Activated T-cell treated with anti-CD3 and anti-CD28 coated beads for 48 hours (primary cell): ENCODE results near the gene ARAF.
"Not testable (repeated sequence)": the region's sequence is repeated elsewhere in the genome, so short reads cannot be mapped to it uniquely, and the experiment has no call there.

ENCODE experiments used
- DNase-seq: peaks from one replicate; pipeline ENCODE4 v3.0.0-alpha.2; 2020; ENCODE audit warnings: low read depth

Gene ARAF

DNA sequence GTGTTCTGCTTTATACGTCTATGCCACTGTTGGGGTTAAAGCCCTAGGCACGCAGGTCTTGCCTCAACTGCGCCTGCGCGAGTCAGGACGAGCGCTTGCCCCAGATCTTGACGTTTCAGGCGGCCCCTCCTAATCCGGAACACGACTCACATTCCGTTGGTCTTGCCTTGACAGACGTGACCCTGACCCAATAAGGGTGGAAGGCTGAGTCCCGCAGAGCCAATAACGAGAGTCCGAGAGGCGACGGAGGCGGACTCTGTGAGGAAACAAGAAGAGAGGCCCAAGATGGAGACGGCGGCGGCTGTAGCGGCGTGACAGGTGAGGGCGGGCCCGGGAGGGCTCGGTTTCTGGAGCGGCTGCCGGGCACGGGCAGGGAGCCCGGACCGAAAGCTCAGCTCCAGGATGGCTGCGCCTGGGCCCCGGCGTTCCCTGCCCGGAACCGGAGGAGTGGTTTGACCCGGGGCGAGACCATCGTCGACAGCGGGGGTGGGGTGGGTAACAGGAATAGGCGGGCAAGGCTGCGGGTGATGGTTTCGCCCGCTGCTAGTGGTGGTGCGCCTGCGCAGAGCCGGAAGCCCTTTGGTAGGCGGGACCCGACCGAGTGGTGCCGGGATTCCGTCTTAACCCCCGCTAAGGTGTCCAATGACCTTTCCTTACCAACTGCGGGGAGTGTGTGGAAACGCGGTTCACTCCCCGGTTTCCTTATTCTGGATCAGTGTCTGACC, at the start of gene ARAF:
Gene ARAF (plus strand): TSS at position 272 of the 725 bp plus-strand sequence. CDS start 1,763 bp downstream, outside the sequence.
- DNase-seq: peak; percentile 89

DNA sequence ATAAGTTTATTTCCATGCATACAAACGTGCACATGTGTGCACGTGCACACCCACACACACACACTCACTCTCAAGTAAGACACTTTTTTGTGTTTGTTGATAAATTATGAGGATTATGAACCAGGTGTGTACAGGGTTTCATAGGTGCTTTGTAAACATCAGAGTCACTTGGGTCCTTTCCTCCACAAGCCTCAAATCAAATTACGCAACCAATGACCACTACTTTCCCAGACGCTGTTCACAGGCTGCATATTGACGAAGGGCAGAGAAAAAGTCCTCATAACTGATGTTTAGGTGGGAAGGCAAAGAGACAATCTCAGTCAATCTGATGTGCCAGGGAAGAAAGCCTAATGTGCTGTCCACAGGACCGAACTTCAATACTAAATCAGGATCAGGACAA, 48.6 kb upstream of the ARAF start:
- not testable (repeated sequence) for DNase-seq

DNA sequence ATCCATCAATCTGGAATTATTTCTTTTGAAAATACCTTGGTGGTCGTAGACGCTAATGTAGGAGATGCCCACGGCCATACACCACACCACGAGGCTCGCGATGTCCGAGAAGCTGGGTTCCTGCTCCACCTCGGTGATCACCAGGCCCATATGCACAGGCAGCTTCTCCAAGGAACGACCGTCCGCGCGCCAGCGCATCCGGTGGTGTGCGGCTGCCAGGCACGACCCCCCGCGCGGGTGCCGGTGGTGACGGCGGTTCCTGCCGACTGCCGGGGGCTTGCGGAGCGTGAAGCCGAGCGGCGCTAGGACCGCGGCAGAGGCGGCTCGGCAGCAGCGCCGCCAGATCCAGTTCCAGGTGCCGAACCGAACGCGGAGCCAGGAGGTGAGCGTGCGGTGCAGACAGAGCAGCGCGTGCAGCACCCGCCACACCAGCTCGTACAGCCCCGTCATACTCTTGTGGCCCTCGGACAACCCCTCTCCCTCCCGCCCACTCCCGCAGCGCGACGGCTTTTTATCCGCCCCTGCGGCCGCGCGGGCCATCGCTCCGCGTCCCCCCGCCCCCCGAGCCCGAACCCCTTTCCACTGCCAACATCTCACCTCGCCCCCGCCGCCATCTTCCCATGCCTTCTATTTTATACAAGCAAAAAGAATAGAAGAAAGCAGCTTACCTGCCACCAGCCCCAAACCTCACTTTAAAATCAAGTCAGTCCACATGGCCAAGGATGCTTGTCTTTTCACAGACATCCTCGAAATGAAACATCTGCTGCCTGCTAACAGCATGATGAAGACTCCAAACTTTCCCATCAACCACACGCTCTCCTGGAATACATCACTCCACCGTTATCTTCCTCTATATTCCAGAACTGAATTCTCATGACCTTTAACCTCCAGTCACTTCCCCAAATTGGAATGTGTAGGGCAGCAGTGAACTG, 47.7 kb upstream of the ARAF start:
- DNase-seq: not testable (repeated sequence)

DNA sequence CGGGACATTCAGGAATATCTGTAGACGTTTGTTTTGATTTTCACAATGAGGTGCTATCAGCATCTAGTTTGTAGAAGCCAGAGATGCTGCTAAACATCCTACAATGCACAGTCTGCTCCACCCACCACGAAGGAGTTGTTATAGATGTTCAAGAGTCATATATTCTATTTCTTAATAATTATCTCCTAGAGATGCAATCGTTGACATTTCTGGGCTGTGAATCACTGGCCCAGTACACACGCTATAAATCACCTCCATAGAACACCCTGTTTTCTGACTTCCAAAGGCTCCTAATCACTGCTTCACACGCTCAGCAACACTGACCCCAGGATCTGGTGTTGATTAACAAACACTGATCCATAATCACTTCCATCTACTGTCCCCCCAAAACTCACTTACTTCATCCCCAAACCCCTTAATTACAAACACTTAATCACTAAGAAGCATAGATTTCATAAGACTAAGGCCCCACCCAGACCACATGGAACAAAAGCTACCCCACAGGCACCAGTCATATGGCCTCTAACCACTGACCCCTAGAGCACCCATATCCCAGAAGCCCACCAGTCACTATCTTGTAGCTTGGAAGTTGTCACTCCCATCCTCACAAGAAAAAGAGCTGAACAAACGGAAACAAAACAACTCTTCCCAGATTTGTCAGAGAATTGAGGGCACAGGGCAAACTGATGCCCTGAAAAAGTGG, 46.3 kb upstream of the ARAF start:
- no peak for DNase-seq

DNA sequence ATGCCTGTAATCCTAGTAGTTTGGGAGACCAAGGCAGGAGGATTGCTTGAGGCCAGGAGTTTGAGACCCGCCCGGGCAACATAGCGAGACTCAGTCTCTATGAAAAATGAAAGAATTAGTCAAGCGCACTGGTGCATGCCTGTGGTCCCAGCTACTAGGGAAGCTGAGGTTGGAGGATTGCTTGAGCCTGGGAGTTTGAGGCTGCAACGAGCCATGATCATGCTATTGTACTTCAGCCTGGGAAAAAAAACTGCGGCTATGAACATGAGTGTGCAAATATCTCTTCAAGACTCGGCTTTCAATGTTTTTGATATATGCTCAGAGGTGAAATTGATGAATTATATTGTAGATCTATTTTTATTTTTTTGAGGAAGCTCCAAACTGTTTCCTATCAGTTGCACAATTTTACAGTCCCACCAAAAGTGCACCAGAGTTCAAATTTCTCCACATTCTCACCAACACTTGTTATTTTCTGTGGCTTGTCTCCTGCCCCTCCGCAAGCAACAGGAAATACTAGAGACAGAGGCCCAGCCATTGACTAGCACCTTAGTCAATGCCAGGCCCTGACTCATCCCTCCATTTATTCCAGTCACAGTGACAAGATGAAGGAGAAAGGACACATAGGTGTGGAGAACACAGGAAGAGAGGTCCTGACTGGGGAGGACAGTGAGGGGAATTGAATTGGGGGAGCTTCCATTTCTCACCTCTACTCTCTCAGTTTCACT, 44.9 kb upstream of the ARAF start:
- no peak for DNase-seq

DNA sequence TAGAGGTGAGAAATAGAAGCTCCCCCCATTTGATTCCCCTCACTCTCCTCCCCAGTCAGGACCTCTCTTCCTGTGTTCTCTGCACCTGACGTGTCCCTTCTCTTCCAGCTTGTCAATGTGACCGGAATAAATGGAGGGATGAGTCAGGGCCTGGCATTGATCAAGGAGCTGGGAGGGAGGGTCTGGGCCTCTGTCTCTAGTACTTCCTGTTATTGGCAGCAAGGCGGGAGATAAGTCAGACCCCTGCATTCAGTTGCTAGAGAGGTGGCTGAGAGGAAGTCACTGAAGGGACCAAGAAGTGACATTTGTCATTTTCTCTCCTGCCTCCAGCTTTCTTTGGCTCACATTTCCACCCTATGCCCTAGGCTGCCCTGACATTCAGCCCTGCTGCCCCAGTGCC, 42.9 kb upstream of the ARAF start:
- no peak for DNase-seq

DNA sequence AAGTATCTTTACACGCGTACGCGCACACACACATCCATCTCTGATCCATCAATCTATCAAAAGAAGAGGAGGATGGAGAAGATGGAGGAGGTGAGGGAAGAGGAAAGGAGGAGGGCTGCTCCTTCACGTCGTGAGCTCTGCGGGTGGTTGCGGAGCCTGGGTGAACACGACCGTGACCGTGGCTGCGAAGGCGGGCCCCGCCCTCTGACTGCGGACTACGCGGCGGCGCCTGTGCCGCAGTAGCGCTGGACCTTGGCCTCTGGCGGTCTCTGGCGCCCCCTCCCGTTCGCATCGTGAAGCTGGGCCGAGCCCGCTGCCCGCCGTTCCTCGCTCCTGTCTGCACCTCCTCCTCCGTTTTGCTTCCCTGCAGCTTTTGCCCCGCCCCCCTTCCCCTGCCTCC, 37.7 kb upstream of the ARAF start:
- DNase-seq: peak; percentile 76

DNA sequence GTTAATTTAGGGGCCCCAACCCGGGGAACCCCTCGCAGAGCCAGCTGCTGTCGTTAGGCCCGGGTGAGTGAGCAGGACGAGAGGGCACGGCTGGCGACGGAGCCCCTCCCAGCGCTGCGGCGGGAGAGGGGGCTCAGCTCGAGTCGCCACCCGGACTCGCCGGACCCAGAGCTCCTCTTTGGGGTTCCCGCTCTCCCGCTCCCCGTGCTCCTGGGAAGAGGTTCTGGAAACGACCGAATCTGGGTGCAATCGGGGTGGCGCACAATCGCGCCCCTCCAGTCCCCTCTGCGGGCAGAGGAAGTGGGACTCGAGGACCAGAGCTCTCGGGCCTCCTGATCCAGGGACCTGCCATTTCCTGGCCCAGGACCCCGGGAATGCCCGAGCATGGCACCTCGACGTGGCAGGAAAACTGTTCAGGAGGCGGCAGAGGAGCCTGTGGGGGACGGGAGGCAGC, 37.3 kb upstream of the ARAF start:
- DNase-seq: no peak

DNA sequence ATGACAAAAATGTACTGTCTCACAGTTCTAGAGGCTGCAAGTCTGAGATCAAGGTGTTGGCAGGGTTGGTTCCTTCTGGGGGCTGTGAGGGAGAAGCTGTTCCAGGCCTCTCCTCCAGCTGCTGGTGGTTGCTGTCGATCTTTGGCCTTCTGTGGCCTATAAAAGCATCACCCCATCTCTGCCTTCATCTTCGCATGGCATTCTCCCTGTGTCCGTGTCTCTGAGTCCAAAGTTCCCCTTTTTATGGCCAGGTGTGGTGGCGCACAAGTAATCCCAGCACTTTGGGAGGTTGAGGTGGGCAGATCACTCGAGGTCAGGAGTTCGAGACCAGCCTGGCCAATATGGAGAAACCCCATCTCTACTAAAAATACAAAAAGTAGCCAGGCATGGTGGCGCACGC, 31.5 kb upstream of the ARAF start:
- DNase-seq: no peak

DNA sequence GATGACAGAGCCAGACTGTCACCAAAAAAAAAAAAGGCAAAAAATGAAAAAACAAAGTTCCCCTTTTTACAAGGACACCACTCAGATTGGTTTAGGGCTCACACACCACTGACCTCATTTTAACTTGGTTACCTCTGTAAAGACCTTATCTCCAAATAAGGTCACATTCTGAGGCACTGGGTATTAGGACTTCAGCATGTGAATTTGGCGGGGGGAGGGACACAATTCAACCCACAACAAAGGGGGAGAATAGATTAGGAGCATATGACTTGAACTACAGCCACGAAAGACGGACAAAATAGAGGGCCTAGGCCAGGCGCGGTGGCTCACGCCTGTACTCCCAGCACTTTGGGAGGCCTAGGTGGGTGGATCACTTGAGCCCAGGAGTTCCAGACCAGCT, 31.0 kb upstream of the ARAF start:
- no peak for DNase-seq

DNA sequence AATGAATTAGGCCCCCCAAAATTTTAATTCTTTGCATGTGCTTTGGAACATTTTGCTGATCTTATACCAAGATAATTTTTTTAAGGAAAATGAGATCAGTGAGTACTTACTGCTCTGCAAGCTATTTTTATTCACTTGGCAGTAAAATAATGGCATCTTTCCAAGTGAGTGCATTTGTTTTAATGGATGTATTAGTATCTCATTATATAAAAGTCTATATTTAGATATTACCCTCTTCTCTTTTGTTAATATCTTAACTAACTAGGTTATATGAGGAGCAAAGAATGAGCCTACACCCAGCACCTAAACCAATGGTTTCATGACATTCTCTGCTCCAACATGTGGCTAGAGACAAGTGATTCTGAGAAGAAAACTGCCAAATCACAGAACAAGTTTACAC, 21.1 kb upstream of the ARAF start:
- DNase-seq: no peak

DNA sequence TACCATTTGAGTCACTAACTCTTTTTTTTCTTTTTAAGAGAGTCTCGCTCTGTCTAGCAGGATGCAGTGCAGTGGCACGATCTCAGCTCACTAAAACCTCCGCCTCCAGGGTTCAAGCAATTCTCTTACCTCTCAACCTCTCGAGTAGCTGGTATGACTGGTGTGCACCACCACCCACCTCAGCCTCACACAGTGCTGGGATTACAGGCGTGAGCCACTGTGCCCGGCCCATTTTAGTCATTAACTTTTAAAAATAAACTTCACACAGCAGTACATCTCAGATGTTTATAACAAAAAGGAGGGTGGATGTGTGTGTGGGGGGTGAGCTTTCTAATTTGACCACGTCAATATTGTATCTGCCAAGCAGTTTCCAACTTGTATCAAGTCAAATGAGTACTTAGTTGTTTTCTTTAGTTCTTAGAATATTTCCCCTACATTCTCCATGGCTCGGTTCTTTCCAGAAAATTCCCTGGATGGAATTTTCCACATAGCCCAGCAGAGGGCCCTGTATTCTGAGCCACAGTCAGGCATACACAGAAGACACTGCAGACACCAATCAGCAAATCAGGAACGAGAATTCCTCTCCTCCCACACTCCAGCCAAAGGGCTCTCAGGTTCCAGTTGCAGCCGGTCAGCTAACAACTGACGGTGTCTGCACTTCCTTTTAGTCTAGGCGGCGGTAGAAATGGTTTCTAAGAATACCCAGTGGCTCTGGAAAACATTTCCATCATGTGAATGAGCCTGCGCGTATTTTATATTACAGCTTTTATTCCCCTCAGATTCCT, 20.1 kb upstream of the ARAF start:
- no peak for DNase-seq

DNA sequence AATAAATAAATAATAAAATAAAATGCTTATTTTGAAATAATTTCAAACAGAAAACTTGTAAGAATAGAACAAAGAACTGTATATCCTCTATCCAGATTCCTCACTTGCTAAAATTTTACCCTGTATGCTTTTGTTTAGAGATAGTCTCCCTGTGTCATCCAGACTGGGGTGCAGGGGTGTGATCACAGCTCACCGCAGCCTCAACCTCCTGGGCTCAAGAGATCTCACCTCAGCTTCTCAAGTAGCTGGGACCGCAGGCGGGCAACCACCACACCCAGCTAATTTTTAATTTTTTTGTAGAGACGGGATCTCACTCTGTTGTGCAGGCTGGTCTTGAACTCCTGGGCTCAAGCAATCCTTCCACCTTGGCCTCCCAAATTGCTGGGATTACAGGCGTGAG, 17.5 kb upstream of the ARAF start:
- no peak for DNase-seq

DNA sequence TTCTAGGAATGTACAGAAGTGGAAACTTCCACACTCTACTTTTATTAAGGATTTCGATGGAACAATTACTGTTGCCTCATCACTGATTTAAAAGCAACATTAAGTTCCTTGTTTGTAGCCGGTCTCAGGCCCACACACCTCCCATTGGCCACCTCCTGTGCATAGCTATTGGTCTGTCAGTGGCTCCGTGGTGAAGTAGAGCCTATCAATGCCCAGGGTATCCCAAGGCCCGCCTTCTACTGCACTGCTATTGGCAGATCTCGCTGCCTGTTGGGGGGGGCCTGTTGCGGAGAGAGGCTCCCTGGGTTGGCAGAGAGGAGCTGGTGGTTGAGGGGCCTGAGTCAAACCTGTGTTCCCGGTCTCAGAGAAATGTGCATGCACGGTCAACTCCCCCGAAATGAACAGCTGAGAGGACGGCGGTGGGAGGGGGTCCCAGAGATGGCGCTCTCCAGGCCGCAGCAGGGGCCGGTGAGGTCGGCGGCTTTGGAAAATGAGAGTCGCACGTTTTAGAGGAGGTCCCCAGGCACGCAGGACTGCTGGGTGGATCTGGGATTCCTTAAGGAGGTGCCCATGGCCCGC, 4.9 kb upstream of the ARAF start:
- peak; percentile 75 for DNase-seq

DNA sequence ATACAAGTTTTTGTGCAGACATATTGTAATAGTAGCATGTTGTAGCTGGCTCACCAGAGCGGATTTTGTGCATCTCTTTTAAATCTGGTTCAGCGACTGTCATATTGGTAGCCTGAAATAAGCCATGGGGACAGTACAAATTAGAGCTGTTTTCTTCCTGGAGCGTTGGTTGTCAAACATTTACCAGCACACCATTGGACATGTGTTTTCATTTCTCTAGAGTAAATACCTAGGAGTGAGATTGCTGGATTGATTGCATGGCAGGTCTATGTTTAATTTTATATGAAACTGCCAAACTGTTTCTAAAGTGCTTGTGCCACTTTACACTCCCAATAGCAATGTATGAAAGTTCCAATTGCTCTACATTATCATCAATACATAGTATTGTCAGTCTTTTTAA, 2.6 kb upstream of the ARAF start:
- no peak for DNase-seq

DNA sequence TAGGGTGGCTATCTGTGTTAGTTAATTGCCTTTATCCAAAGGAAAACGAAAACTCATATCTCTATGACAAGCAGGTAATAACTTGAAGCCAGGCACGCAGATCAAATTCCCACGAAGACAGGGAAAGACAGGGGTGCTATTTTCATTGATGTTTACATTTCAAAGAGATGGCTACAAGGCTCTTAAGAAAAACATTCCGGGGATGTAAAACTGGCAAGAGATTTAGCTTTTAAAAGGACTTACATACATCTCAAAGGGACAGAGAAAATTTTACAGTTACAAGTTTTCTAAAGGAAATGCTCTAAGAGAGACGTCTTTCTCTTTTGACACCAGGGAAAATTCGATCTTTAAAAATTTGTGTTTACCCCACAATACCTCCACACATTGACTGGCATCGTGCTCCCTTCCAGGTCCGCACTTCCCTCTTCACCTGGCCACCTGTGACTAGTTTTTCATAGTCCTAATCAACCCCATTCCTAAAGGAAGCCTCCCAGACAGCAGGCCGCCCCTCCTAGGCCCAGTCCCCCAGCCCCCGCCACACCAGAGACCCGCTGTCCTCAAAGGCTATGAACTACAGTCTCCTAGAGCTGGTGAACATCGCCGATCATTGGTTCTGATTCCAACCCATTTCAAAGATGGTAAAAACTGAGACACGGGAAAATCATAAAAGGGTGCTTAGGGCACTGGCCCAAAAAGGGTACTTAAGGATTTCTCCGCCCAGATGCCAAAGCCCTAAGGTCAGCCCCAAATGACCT, 649 bp upstream of the ARAF start:
- no peak for DNase-seq

DNA sequence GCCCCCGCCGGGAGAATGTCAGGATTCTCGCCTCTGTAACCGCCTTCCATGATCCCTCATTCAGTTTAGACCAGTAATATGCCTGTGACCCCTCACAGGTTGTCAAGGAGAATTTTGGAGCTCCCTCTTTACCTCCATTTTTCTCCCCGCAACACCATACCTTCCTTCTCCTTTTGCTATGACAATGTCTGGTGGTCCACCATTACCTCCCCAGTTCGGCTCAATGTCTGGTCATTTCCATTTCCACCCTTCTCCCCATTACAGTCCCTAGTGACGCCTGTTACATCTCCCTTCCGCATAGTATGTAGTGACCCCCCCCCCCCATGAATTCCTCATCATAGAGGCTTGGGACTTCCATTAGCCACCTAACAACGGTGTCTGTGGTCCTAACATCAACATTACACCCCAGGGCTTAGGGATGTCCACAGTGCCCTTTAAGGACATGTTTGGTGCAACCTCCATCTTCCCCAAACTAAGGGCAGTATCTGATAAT, 700 bp downstream of the ARAF start:
- no peak for DNase-seq

DNA sequence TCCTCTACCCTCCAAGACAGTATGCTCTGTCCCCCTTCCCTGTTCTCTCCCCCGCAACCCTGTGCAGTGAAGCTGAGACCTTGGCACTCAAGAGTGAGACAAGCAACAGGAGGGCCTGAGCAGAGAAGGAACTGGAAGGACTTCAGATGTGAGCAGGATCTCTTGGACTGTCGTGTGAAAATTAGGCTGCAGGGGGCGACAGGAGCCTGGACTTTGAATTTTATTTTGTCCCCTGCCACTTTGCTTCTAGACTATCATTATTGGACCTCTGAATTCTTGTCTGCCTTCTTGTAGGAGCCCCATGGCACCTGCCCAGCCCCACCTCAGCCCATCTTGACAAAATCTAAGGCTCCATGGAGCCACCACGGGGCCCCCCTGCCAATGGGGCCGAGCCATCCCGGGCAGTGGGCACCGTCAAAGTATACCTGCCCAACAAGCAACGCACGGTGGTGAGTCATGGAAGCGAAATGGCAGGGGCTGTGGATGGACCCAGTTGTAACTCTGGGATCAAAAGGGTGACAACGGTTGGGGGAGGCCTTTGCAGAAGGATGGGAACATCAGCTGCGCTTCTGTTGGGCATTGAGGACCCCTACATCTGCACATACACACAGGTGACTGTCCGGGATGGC, 1.7 kb downstream of the ARAF start:
- DNase-seq: no peak

DNA sequence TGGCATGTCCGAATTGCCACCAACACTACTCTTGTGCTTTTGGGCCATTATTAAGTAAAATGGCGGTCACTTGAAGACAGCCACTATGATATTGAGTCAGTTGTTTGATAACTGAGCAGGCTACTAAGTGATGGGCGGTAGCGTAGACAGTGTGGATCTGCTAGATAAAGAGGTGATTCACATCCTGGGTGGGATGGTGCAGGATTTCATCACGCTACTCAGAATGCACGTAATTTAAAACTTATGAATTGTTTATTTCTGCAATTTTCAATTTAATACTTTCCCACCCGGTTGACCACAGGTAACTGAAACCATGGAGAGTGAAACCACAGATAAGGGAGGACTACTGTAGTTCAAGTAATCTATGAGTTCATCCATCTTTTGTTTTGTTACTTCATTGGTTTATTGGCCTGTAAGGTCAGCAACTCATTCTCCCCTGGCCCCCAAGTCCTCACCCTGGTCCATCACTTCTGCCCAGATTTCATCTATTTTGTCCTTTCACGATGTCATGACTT, 2.9 kb downstream of the ARAF start:
- DNase-seq: no peak
